IPS-15b (cell line): ENCODE results near the gene TAAR6.
"Not testable (repeated sequence)": the region's sequence is repeated elsewhere in the genome, so short reads cannot be mapped to it uniquely, and the experiment has no call there.

ENCODE experiments used
- H3K27me3 ChIP-seq: one replicate; pipeline ENCODE4 v1.6.1; 2013; ENCODE audit warnings: low read length; ENCODE audit not compliant: control insufficient read depth, insufficient read depth
- H3K36me3 ChIP-seq: one replicate; pipeline ENCODE4 v1.6.1; 2013; ENCODE audit warnings: low read length; ENCODE audit not compliant: control insufficient read depth, insufficient read depth
- H3K4me1 ChIP-seq: one replicate; pipeline ENCODE4 v1.6.1; 2013; ENCODE audit warnings: mild to moderate bottlenecking, low read length; ENCODE audit not compliant: control insufficient read depth, insufficient read depth
- H3K4me3 ChIP-seq: one replicate; pipeline ENCODE4 v1.5.1; 2013; ENCODE audit warnings: low read depth, low read length
- H3K9ac ChIP-seq: one replicate; pipeline ENCODE4 v1.6.1; 2013; ENCODE audit warnings: low read depth, mild to moderate bottlenecking, low read length
- H3K9me3 ChIP-seq: one replicate; pipeline ENCODE4 v1.6.1; 2013; ENCODE audit warnings: mild to moderate bottlenecking, low read length; ENCODE audit not compliant: control insufficient read depth, insufficient read depth

TAAR6 gene

DNA sequence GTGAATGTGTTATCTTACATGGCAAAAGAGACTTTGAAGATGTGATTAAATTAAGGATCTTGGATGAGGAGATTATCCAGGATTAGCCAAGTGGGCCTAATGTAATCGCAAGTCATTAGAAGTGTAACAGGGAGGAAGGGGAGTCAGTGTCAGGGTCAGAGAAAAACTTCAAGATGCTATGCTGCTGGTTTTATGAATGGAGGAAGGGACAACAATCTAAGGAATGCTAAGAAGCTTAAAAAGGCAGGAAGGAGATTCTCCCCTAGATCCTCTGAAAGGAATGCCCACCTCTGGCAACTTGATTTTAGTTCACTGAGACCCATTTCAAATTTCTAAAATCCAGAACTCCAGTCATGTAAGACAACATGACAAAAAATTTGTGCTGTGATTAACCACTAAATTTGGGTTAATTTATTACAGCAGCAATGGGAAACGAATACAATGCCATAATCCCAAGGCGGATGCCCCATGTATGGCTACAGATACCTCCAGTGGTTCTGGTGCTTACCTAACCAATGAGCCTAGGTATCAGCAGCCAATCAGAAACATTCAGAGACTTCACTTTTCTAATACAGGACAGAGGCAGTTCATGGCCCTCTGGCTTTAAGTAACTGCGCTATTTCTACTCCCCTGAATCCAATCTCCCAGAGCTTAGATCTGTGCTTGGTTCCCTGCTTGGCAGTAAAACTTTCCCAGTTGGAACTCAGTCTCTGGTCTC is 21.2 kb upstream of the TAAR6 start:
- H3K9me3 ChIP-seq, result no peaks in the 10 kb centered on the region
- H3K27me3 ChIP-seq, result no peaks in the 10 kb centered on the region

DNA sequence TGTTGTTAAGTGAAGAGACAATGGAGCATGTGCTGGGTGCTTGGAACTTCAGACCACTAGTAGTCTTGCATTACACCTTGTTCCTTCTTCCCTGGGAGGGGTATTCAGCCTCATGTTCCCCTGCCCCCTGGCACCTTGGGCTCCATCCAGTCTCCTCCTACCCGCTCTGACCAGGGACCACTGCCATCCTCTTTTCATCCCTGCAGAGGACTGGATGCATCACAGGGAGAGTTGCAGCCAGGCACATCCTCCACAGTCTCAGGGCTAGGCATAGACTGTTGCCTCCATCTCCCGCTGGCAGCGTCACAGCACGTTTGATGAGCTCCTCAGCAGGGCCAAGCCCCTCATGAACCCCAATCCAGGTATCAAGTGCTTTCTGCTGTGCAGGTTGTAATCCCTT is 18.9 kb upstream of the TAAR6 start:
- no peak overlapping the region for H3K4me3 ChIP-seq
- no peaks in the 10 kb centered on the region for H3K4me1 ChIP-seq
- no peaks in the 10 kb centered on the region for H3K9me3 ChIP-seq
- H3K36me3 ChIP-seq, result no peaks in the 10 kb centered on the region
- no peak overlapping the region for H3K9ac ChIP-seq
- no peaks in the 10 kb centered on the region for H3K27me3 ChIP-seq

More for the DNA sequence above, 21.2 kb upstream of the TAAR6 start:
- H3K4me1 ChIP-seq, result no peaks in the 10 kb centered on the region
- no peak overlapping the region for H3K4me3 ChIP-seq
- no peak overlapping the region for H3K9ac ChIP-seq
- no peaks in the 10 kb centered on the region for H3K36me3 ChIP-seq

DNA sequence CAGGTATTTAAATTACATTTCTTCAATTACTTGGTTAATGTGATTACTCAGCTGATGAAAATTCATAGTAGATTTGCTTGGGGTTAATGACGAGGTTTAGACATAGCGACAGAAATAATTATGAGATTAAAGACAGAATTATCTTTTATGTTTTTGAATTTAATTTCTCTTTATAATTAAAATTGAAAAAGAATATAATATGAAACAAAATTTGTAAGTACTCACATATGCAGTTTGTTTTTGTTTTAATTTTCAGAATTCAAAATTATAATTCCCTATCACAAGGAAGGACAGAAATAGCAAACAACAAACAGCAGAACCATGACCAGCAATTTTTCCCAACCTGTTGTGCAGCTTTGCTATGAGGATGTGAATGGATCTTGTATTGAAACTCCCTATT is 17.8 kb upstream of the TAAR6 start, which contains the start of gene TAAR8:
Gene TAAR8, plus strand, starts transcription at position 301 of the 400 bp plus-strand sequence. Its CDS starts 21 bp downstream, at position 322.
- H3K4me3 ChIP-seq, result no peak within 1 kb of the TSS
- H3K36me3 ChIP-seq, result no peaks in the 10 kb centered on the region
- no peaks in the 10 kb centered on the region for H3K4me1 ChIP-seq
- H3K27me3 ChIP-seq, result no peaks in the 10 kb centered on the region
- H3K9me3 ChIP-seq, result no peaks in the 10 kb centered on the region
- H3K9ac ChIP-seq, result no peak within 1 kb of the TSS

DNA sequence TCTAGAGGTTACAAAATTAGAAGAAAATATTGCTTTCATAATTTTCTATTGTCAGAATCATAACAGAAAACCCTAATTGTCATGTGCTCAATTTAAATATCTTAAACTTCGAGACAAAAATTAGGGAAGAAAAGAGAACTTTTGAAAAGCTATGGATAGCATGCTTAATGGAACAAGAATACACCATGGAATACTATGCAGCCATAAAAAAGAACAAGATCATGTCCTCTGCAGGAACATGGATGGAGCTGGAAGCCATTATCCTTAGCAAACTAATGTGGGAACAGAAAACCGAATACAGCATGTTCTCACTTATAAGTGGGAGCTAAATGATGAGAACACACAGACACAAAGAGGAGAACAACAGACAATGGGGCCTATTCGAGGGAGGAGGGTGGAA is 10.0 kb upstream of the TAAR6 start:
- not testable (repeated sequence) for H3K4me1 ChIP-seq, H3K4me3 ChIP-seq

DNA sequence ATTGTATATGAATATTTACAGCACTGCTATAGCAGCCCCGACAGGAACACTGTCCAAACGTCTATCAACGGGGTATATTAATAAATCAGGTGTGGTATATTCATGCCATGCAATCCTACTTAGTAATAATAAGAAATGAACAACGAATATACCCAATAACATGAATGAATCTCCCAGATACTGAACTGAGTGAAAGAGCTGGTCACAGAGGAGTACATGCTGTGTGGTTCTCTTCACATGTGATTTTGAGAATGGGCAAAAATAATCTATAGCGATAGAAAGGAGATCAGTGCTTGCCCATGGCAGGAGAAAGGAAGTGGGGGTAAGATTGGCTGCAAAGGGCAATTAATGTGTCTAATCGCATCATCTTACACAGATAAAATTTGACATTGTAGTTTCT is 3.7 kb upstream of the TAAR6 start:
- no peaks in the 10 kb centered on the region for H3K4me1 ChIP-seq
- no peaks in the 10 kb centered on the region for H3K27me3 ChIP-seq
- no peak overlapping the region for H3K4me3 ChIP-seq
- no peaks in the 10 kb centered on the region for H3K9me3 ChIP-seq
- H3K9ac ChIP-seq, result no peak overlapping the region
- no peaks in the 10 kb centered on the region for H3K36me3 ChIP-seq

More for the DNA sequence above, 10.0 kb upstream of the TAAR6 start:
- H3K9ac ChIP-seq, H3K36me3 ChIP-seq, H3K27me3 ChIP-seq, H3K9me3 ChIP-seq: not testable (repeated sequence)

DNA sequence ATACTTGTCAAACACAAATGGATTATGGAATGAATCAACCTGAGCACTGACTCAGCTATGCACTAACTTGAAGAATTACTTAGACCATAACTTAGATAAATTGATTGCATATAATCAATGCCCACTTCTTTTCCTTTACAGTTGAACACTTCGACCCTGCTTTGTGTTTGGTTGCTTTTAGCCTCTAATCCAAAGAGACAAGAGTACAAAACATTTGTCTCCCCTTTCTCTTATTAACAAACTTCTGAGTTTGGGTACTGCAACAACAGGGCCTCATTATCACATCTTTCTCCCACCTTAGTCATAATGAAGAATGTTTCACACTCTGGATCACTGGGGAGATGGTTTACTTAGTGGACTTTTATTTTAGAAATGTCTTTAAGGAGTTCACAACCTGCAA is 2.6 kb upstream of the TAAR6 start:
- Histone ChIP-seq H3K9ac (no peak overlapping the region), H3K36me3 (no peaks in the 10 kb centered on the region), H3K27me3 (no peaks in the 10 kb centered on the region), H3K4me3 (no peak overlapping the region), H3K9me3 (no peaks in the 10 kb centered on the region), H3K4me1 (no peaks in the 10 kb centered on the region)

DNA sequence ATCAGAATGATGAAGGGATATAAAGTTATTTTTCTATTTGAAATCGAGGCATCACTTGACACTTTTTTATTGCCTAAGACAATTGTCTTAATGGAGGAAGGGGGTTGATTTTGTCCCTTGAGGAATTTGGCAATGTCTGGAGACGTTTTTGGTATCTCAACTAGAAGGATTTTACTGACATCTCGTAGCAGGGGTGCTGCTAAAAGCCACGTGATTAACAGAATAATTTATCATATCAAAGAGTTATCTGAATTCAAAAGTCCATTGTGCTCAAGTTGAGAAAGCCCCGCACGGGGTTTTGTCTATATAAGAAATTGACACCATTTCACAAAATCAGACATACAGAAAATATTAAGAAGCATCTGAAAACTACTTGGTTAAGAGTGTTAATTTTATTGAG is 1.5 kb upstream of the TAAR6 start:
- no peaks in the 10 kb centered on the region for H3K27me3 ChIP-seq
- H3K9me3 ChIP-seq, result no peaks in the 10 kb centered on the region
- no peaks in the 10 kb centered on the region for H3K4me1 ChIP-seq
- H3K36me3 ChIP-seq, result no peaks in the 10 kb centered on the region
- H3K9ac ChIP-seq, result no peak overlapping the region
- no peak overlapping the region for H3K4me3 ChIP-seq

DNA sequence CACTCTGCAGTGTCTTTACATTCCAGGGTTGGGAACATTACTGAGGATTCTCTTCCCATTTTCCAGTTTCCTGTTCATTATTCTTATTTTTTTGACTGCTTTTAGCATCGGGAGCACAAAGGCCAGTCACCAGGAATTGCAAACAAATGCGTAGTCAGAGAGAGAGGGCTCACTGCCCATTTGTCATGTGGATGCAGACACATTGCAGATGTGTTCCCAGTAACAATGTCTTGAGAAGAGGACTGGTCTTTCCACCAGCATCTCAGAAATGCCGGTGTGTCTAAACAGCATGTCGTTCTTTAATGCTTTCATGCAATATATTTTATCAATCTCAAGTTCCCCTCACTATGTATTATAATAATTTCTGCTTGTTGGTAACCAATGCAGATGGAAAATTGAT is 952 bp upstream of the TAAR6 start:
- no peaks in the 10 kb centered on the region for H3K27me3 ChIP-seq
- no peak overlapping the region for H3K9ac ChIP-seq
- H3K36me3 ChIP-seq, result no peaks in the 10 kb centered on the region
- H3K9me3 ChIP-seq, result no peaks in the 10 kb centered on the region
- no peaks in the 10 kb centered on the region for H3K4me1 ChIP-seq
- H3K4me3 ChIP-seq, result no peak overlapping the region

DNA sequence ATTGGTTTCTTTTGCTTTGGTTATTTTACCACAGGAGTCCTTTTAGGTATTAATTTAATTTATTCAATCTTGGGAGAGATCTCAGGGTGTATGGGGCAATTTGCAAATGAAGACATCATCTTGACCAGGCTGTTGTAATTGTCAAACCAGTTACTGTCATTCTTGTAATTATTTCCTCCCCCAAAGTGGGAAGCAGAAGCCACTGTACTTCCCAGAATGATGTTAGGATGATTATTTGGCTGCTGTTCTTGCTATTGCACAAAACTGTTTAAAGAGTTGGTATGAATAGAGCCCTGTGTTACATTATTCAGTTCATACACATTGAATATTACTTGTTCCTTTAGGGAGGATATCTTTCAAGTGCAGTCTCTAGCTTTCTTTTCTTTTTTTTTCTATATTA is 1.7 kb downstream of the TAAR6 start:
- H3K4me1 ChIP-seq, result no peaks in the 10 kb centered on the region
- no peak overlapping the region for H3K9ac ChIP-seq
- no peaks in the 10 kb centered on the region for H3K9me3 ChIP-seq
- no peak overlapping the region for H3K4me3 ChIP-seq
- no peaks in the 10 kb centered on the region for H3K36me3 ChIP-seq
- H3K27me3 ChIP-seq, result no peaks in the 10 kb centered on the region

DNA sequence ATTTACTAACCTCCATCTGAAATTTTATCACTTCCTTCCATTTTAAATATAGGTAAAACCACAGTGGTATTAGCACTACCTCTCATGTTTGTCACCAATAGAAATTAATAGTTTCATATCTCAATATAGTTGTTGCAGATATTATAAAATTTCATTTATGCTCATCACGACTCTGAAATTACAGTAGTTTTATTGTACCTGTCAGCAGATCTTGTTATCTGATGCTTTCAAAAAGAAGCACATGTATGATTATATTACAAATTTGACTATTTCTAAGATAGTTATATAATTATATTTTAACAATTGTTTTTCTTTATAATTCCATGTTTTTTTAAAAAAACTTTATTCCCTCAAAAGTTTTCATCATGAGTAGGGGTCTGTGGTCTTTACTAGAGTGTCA is 14.6 kb downstream of the TAAR6 start:
- no peaks in the 10 kb centered on the region for H3K4me1 ChIP-seq
- no peak overlapping the region for H3K9ac ChIP-seq
- no peaks in the 10 kb centered on the region for H3K36me3 ChIP-seq
- H3K9me3 ChIP-seq, result no peaks in the 10 kb centered on the region
- H3K27me3 ChIP-seq, result no peaks in the 10 kb centered on the region
- no peak overlapping the region for H3K4me3 ChIP-seq

DNA sequence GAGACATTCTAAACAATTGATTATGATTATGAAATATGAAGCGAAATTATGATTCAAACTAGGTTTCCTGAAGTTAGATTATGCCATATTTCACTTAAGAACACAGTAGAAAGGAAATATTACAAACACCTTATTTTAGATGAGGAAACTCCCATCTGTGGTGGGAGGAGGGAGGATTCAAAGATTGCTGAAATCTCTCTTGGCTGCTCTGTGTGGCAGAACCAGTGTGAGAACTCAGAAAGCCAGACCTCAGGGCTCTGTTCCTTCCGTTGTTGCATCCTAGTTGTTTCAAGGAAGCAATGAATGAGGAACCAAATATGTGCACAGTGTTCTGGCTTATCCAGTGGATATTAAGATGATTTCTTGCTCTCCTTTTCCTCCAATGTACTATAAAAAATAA is 17.3 kb downstream of the TAAR6 start:
- H3K27me3 ChIP-seq, result no peaks in the 10 kb centered on the region

DNA sequence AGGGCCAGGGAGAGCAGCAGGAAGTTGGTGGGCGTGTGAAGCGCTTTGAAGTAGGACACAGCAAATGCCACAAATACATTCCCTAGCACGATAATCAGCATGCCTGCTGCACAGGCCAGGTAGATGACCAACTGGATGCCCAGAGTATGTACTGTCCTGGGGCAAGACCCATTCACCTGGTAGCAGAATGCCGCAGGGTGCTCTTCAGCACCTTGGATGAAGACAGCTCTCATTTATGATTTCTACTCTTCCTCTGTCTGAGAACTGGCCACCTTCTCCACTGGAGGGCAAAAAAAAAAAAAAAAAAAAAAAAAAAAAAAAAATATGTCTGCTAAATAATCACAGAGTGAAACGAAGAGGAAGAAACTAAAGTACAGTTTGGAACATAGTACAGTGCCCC is 19.3 kb downstream of the TAAR6 start, which contains the start of gene TAAR5:
Gene TAAR5, minus strand, starts transcription at position 288 of the 400 bp plus-strand sequence. Its CDS starts 55 bp downstream, at position 233.
- no peaks in the 10 kb centered on the region for H3K36me3 ChIP-seq
- no peaks in the 10 kb centered on the region for H3K4me1 ChIP-seq
- no peak within 1 kb of the TSS for H3K9ac ChIP-seq
- H3K27me3 ChIP-seq, result no peaks in the 10 kb centered on the region
- H3K4me3 ChIP-seq, result no peak within 1 kb of the TSS
- no peaks in the 10 kb centered on the region for H3K9me3 ChIP-seq

More for the DNA sequence above, 17.3 kb downstream of the TAAR6 start:
- no peak overlapping the region for H3K9ac ChIP-seq
- H3K4me1 ChIP-seq, result no peaks in the 10 kb centered on the region
- H3K9me3 ChIP-seq, result no peaks in the 10 kb centered on the region
- H3K4me3 ChIP-seq, result no peak overlapping the region
- H3K36me3 ChIP-seq, result no peaks in the 10 kb centered on the region
